ENCODE measurements around the gene LCE3D.
"Not testable (repeated sequence)": the region's sequence is repeated elsewhere in the genome, so short reads cannot be mapped to it uniquely, and the experiment has no call there.

The LCE3D gene

GRCh38 chr1:152577168-152577567, 3.1 kb downstream of the LCE3D start:
- WGBS = 86% methylated on average over 2 of the region's 2 CpGs
- no peaks in the 10 kb centered on the region for H3K36me3 ChIP-seq (ENCODE audit: insufficient read depth, low read length)
- H3K9ac ChIP-seq (ENCODE audit: low read depth, low read length) = no peak overlapping the region
- no peak overlapping the region for H3K4me3 ChIP-seq (ENCODE audit: low read length)
- no peak overlapping the region for H3K27ac ChIP-seq (ENCODE audit: low read depth, low read length)
- H3K27me3 ChIP-seq (ENCODE audit: insufficient read depth, low read length) = no peaks in the 10 kb centered on the region
- no peaks in the 10 kb centered on the region for H3K4me1 ChIP-seq (ENCODE audit: insufficient read depth, low read length)
- peaks cover 99% of the 10 kb centered on the region for H3K9me3 ChIP-seq (ENCODE audit: insufficient read depth, low read depth, low read length)

- no peaks in the 10 kb centered on the region for H3K27me3 ChIP-seq (ENCODE audit: insufficient read depth, low read length)
- H3K27ac ChIP-seq (ENCODE audit: low read depth, low read length) = no peak within 1 kb of the TSS
- 83% methylated on average over 1 of the region's 1 CpG for WGBS
- peaks cover 96% of the 10 kb centered on the region for H3K9me3 ChIP-seq (ENCODE audit: insufficient read depth, low read depth, low read length)
- no peak within 1 kb of the TSS for H3K9ac ChIP-seq (ENCODE audit: low read depth, low read length)
- H3K36me3 ChIP-seq (ENCODE audit: insufficient read depth, low read length) = no peaks in the 10 kb centered on the region
- H3K4me1 ChIP-seq (ENCODE audit: insufficient read depth, low read length) = no peaks in the 10 kb centered on the region
- no peak within 1 kb of the TSS for H3K4me3 ChIP-seq (ENCODE audit: low read length)
Observed at GRCh38 chr1:152566681-152567080, 13.6 kb downstream of the LCE3D start, which contains the start of gene LCE3E. LCE3E (minus strand) TSS chr1:152566780; CDS start chr1:152566208, 572 bp downstream.

- Histone ChIP-seq H3K36me3 (ENCODE audit: insufficient read depth, low read length) (no peaks in the 10 kb centered on the region), H3K9ac (ENCODE audit: low read depth, low read length) (no peak overlapping the region), H3K4me3 (ENCODE audit: low read length) (no peak overlapping the region), H3K27me3 (ENCODE audit: insufficient read depth, low read length) (no peaks in the 10 kb centered on the region), H3K27ac (ENCODE audit: low read depth, low read length) (no peak overlapping the region), H3K9me3 (ENCODE audit: insufficient read depth, low read depth, low read length) (peaks cover 97% of the 10 kb centered on the region), H3K4me1 (ENCODE audit: insufficient read depth, low read length) (no peaks in the 10 kb centered on the region)
- 77% methylated on average over 14 of the region's 14 CpGs for WGBS
Observed at GRCh38 chr1:152565535-152566215, 14.6 kb downstream of the LCE3D start.

GRCh38 chr1:152565115-152565514, 15.2 kb downstream of the LCE3D start:
- no peaks in the 10 kb centered on the region for H3K36me3 ChIP-seq (ENCODE audit: insufficient read depth, low read length)
- no peaks in the 10 kb centered on the region for H3K27me3 ChIP-seq (ENCODE audit: insufficient read depth, low read length)
- H3K27ac ChIP-seq (ENCODE audit: low read depth, low read length) = no peak overlapping the region
- no peak overlapping the region for H3K4me3 ChIP-seq (ENCODE audit: low read length)
- H3K9me3 ChIP-seq (ENCODE audit: insufficient read depth, low read depth, low read length) = peaks cover 96% of the 10 kb centered on the region
- whole genome bisulfite sequencing = 59% methylated on average over 2 of the region's 2 CpGs
- H3K4me1 ChIP-seq (ENCODE audit: insufficient read depth, low read length) = no peaks in the 10 kb centered on the region
- no peak overlapping the region for H3K9ac ChIP-seq (ENCODE audit: low read depth, low read length)

- H3K4me3 ChIP-seq (ENCODE audit: low read length); H3K27me3 ChIP-seq (ENCODE audit: insufficient read depth, low read length); H3K9ac ChIP-seq (ENCODE audit: low read depth, low read length); H3K27ac ChIP-seq (ENCODE audit: low read depth, low read length); H3K36me3 ChIP-seq (ENCODE audit: insufficient read depth, low read length); H3K4me1 ChIP-seq (ENCODE audit: insufficient read depth, low read length): not testable (repeated sequence)
- WGBS = no CpG with 5 or more reads among the region's 1 CpG
- peaks cover 43% of the 10 kb centered on the region for H3K9me3 ChIP-seq (ENCODE audit: insufficient read depth, low read depth, low read length)
Observed at GRCh38 chr1:152548358-152548757, 32.0 kb downstream of the LCE3D start.

GRCh38 chr1:152546704-152547103, 33.6 kb downstream of the LCE3D start:
- no peaks in the 10 kb centered on the region for H3K36me3 ChIP-seq (ENCODE audit: insufficient read depth, low read length)
- WGBS = 47% methylated on average over 1 of the region's 1 CpG
- H3K9ac ChIP-seq (ENCODE audit: low read depth, low read length) = no peak overlapping the region
- no peaks in the 10 kb centered on the region for H3K4me1 ChIP-seq (ENCODE audit: insufficient read depth, low read length)
- H3K9me3 ChIP-seq (ENCODE audit: insufficient read depth, low read depth, low read length) = peaks cover 58% of the 10 kb centered on the region
- H3K4me3 ChIP-seq (ENCODE audit: low read length) = no peak overlapping the region
- H3K27ac ChIP-seq (ENCODE audit: low read depth, low read length) = no peak overlapping the region
- no peaks in the 10 kb centered on the region for H3K27me3 ChIP-seq (ENCODE audit: insufficient read depth, low read length)

- Histone ChIP-seq H3K9me3 (ENCODE audit: insufficient read depth, low read depth, low read length) (peaks cover 87% of the 10 kb centered on the region), H3K27ac (ENCODE audit: low read depth, low read length) (no peak overlapping the region), H3K9ac (ENCODE audit: low read depth, low read length) (no peak overlapping the region), H3K4me3 (ENCODE audit: low read length) (no peak overlapping the region), H3K27me3 (ENCODE audit: insufficient read depth, low read length) (no peaks in the 10 kb centered on the region), H3K36me3 (ENCODE audit: insufficient read depth, low read length) (no peaks in the 10 kb centered on the region), H3K4me1 (ENCODE audit: insufficient read depth, low read length) (no peaks in the 10 kb centered on the region)
- 69% methylated on average over 4 of the region's 4 CpGs for WGBS
Observed at GRCh38 chr1:152543820-152544219, 36.5 kb downstream of the LCE3D start.

GRCh38 chr1:152539901-152540300, 40.4 kb downstream of the LCE3D start:
- H3K9ac ChIP-seq (ENCODE audit: low read depth, low read length) = no peak overlapping the region
- H3K9me3 ChIP-seq (ENCODE audit: insufficient read depth, low read depth, low read length) = peaks cover 97% of the 10 kb centered on the region
- no peaks in the 10 kb centered on the region for H3K36me3 ChIP-seq (ENCODE audit: insufficient read depth, low read length)
- no peak overlapping the region for H3K4me3 ChIP-seq (ENCODE audit: low read length)
- H3K4me1 ChIP-seq (ENCODE audit: insufficient read depth, low read length) = no peaks in the 10 kb centered on the region
- H3K27me3 ChIP-seq (ENCODE audit: insufficient read depth, low read length) = no peaks in the 10 kb centered on the region
- no peak overlapping the region for H3K27ac ChIP-seq (ENCODE audit: low read depth, low read length)
- 63% methylated on average over 2 of the region's 2 CpGs for WGBS

- Histone ChIP-seq H3K27me3 (ENCODE audit: insufficient read depth, low read length) (no peaks in the 10 kb centered on the region), H3K36me3 (ENCODE audit: insufficient read depth, low read length) (no peaks in the 10 kb centered on the region), H3K9me3 (ENCODE audit: insufficient read depth, low read depth, low read length) (peaks cover 95% of the 10 kb centered on the region), H3K4me3 (ENCODE audit: low read length) (no peak overlapping the region), H3K4me1 (ENCODE audit: insufficient read depth, low read length) (no peaks in the 10 kb centered on the region), H3K27ac (ENCODE audit: low read depth, low read length) (no peak overlapping the region), H3K9ac (ENCODE audit: low read depth, low read length) (no peak overlapping the region)
- WGBS = 47% methylated on average over 4 of the region's 4 CpGs
Observed at GRCh38 chr1:152537496-152537895, 42.8 kb downstream of the LCE3D start.

- Histone ChIP-seq H3K4me3 (ENCODE audit: low read length) (no peak overlapping the region), H3K27ac (ENCODE audit: low read depth, low read length) (no peak overlapping the region), H3K4me1 (ENCODE audit: insufficient read depth, low read length) (no peaks in the 10 kb centered on the region), H3K27me3 (ENCODE audit: insufficient read depth, low read length) (no peaks in the 10 kb centered on the region), H3K36me3 (ENCODE audit: insufficient read depth, low read length) (no peaks in the 10 kb centered on the region), H3K9ac (ENCODE audit: low read depth, low read length) (no peak overlapping the region), H3K9me3 (ENCODE audit: insufficient read depth, low read depth, low read length) (peaks cover 95% of the 10 kb centered on the region)
- 36% methylated on average over 2 of the region's 3 CpGs for WGBS
Observed at GRCh38 chr1:152535774-152536173, 44.5 kb downstream of the LCE3D start.

- no peak overlapping the region for H3K9ac ChIP-seq (ENCODE audit: low read depth, low read length)
- H3K36me3 ChIP-seq (ENCODE audit: insufficient read depth, low read length) = no peaks in the 10 kb centered on the region
- H3K27ac ChIP-seq (ENCODE audit: low read depth, low read length) = no peak overlapping the region
- H3K27me3 ChIP-seq (ENCODE audit: insufficient read depth, low read length) = no peaks in the 10 kb centered on the region
- 65% methylated on average over 6 of the region's 7 CpGs for WGBS
- no peaks in the 10 kb centered on the region for H3K4me1 ChIP-seq (ENCODE audit: insufficient read depth, low read length)
- H3K9me3 ChIP-seq (ENCODE audit: insufficient read depth, low read depth, low read length) = peaks cover 94% of the 10 kb centered on the region
- H3K4me3 ChIP-seq (ENCODE audit: low read length) = no peak overlapping the region
Observed at GRCh38 chr1:152533327-152533938, 46.9 kb downstream of the LCE3D start.
